NB4 (cell line): ENCODE data around the gene KRT16.
"Not testable (repeated sequence)": the region's sequence is repeated elsewhere in the genome, so short reads cannot be mapped to it uniquely, and the experiment has no call there.

Source experiments
- DNase-seq: peaks from one replicate; pipeline ENCODE4 v3.0.0; 2010; ENCODE audit warnings: low read depth
- H3K4me3 ChIP-seq: one replicate; pipeline ENCODE4 v1.5.1; 2011; ENCODE audit warnings: mild to moderate bottlenecking, low read depth, low read length, moderate library complexity
- CTCF ChIP-seq: IDR thresholded peaks from one replicate; pipeline ENCODE4 v1.5.1; 2012; ENCODE audit warnings: low read depth, low read length
- MAX ChIP-seq: IDR thresholded peaks from 2 replicates; pipeline ENCODE4 v1.6.1; 2011; ENCODE audit warnings: low read depth, low read length
- MYC ChIP-seq: IDR thresholded peaks from 2 replicates; pipeline ENCODE4 v1.6.1; 2011; ENCODE audit warnings: low read depth, low read length
- POLR2A ChIP-seq: IDR thresholded peaks from 2 replicates; pipeline ENCODE4 v1.6.1; 2011; ENCODE audit warnings: mild to moderate bottlenecking; ENCODE audit not compliant: insufficient read length; ENCODE audit errors: extremely low read depth

KRT16 gene

GRCh38 chr17:41621916-41622315, 9.3 kb upstream of the KRT16 start:
- no peak overlapping the region for H3K4me3 ChIP-seq
- TF ChIP-seq CTCF: no peak
- TF ChIP-seq MAX: no peak
- no peak for TF ChIP-seq POLR2A
- no peak for TF ChIP-seq MYC
- DNase-seq: no peak

GRCh38 chr17:41621435-41621817, 8.9 kb upstream of the KRT16 start:
- DNase-seq, H3K4me3 ChIP-seq: not testable (repeated sequence)

DNA sequence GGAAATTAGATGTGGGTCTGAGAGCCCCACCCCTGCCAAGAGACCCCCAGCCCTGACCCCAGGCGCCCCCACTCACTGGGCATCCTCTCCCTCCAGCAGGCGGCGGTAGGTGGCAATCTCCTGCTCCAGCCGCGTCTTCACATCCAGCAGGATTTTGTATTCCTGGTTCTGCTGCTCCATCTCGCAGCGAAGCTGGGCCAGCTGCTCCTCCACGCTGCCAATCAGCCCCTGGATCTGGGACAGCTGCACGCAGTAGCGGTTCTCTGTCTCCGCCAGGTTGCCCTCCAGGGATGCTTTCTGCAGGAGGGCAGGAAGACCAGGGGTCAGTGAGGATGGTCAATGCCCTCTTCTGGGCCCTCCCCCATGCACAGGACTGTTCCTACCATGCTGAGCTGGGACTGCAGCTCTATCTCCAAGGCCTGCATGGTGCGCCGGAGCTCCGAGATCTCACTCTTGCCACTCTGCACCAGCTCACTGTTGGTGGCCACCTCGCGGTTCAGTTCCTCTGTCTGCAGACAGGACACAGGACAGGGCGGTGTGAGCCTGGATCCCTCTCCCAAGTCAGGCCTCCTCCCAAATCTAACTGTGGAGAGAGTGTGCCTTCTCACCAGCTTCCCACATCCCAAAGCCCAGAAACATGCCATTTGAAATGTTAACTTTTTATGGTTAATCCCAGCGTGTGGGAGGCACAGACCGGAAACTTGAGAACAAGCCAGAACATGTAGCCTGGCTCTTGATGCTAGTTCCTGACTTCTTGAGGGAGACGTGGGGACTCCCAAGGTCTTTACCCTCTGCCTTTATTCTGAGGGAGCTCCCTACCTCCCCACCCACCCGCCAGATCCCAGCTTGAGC, 8.2 kb upstream of the KRT16 start:
- no peak for TF ChIP-seq MAX
- no peak for TF ChIP-seq POLR2A
- no peak for TF ChIP-seq MYC
- TF ChIP-seq CTCF: no peak
- H3K4me3 ChIP-seq: no peak overlapping the region
- no peak for DNase-seq

DNA sequence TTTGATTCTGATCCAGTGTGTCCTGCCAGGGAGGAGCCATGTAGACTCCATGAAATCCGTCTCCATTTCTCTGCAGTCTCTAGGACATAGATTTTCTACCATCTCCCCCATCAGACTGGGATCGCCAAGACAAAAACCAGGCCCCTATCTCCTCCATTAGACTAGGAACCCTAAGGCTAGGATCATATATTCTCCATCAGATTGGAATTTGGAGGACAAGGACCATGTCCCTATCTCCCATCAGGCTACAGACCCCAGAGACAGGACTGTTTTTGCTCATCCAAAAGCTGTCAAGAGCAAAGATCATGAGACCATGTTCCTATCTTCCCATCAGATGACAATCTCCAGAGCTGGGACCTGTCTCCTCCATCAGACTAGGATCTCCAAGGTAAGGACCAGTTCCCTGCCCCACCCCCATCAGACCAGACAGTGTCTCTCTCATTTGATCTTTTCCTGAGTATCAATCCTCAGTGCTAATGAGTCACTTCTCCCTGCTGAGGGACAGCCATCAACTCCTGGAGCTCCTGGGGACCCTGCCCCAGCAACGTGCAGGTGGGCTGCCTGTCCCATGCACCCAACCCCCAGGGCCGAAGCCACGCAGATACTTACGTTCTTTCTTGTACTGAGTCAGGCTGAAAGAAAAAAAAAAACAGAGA, 7.5 kb upstream of the KRT16 start:
- H3K4me3 ChIP-seq, DNase-seq: not testable (repeated sequence)

DNA sequence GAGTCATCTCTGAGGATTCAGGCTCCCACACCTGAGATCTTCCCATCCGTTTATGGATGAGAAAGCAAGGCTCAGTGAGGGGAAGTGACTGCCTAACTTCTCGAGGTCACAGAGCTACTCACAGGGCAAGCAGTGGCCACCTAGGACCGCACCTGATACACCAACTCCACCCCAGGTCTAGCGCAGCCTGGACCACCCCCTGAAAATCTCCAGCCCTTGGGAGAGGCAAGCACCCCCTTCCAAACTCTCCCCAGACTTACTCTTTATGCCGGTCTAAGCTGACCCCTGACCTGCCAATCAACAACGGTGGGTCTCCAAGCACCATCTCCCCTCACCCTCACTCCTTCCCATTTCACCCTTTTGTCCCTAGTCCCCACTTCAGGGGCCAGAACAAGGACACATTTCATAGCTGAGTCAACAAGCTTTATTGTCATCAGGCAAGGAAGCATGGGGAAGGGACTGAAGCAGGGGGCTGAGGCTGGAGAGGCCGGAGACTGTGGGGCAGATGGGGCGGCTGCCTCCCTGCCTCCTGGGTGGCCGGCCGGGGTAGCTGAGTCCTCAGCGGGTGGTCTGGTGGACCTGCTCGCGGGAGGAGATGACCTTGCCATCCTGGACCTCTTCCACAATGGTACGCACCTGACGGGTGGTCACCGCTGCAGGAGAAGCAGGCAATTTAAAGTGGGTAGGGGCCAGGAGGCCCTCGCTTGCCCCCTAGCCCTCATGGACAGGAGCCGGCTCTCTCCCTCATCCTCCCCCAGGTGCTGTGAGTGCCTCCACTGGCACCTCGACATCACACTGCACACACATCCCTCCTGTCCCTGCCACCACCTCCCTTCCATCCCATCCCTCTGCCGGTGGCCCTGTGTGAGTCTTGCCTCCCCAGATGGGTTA, 6.7 kb upstream of the KRT16 start:
- TF ChIP-seq MAX (no peak), CTCF (no peak), MYC (no peak), POLR2A (no peak)
- DNase-seq: no peak
- no peak overlapping the region for H3K4me3 ChIP-seq

- no peak for DNase-seq
- TF ChIP-seq POLR2A (no peak), MAX (no peak)
- H3K4me3 ChIP-seq: no peak overlapping the region
These were observed 5.9 kb upstream of the KRT16 start for GRCh38 chr17:41618341-41619035.

DNA sequence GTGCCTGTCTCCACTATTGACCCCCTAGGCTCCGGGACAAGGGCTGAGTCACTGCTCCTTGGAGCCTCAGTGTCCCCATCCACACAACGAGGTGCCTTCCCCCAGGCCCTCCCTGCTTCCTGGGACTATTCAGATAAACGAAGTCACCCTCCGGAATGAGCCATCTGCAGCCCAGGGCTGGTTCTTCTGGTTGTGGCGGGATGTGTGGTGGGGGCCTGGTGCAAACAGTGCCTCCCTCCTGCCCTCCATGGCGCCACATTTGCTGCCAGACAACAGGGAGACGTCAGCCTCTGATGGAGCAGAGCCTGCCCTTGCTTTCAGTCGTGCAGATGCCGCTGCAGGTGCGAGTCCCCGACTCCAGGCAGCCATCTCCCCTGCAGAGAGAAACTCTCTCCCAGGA, 5.1 kb upstream of the KRT16 start:
- TF ChIP-seq MYC (no peak), POLR2A (no peak), CTCF (no peak), MAX (no peak)
- DNase-seq: no peak
- no peak overlapping the region for H3K4me3 ChIP-seq
